ENCODE results near the gene CCDC197.

Gene CCDC197

DNA sequence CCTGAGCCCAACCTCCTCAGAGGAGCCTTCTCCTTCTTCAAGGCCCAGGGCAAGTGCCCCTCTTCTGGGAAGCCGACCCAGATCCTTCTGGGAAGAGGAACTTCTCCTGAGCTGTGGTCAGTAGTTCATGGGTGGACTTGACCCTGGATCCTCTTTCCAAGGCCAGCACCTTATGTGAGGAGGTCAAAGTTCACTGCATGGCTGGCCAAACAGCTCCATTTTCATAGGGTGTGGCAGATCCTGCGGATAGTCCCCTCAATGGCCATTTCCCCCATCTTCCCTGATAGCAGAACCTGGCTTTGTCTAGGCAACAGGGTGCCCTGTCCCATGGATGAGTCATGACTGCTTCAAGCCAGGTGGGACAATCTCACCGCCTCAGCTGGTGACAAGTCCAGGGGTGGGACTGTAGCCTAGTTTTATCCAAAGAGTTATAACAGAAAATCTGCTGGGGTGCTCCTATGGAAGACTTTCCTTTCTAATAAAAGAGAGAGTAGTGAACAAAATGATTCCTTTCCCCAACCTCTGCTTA is 31.1 kb upstream of the CCDC197 start:
- H3K4me3 ChIP-seq (ENCODE audit: low read length) = no peak overlapping the region
- TF ChIP-seq ZNF274 (IDR thresholded peaks at IDR 0.05; ENCODE audit: low read depth, low read length) = no peak

DNA sequence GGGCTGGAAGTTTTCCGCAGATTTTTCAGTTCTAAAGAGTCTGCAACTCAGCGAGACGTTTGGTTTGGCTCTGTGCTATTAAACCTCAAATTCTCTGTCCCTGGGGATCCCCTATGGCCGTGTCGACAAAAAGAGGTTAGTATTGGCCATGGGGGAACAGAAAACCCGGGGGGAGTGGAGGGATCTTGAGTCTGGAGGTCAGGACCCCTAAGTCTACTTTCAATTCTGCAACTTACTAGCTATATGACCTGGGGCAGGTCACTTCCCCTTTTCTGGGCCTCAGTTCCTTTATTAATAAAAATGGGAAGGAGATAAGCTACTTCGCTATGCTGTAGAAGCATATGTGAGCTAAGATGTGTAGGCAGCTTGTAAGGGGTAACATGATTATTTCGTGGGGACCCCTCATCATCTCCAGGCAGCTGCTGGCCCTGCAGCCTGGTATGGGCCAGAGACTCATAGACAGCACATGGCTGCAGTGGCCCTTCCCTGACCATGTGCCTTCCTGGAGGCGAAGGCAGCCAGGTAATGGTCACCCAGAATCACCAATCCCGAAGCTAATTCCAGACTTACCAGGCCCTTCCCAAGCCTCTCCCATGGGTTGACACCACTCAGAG is 29.4 kb upstream of the CCDC197 start:
- H3K4me3 ChIP-seq (ENCODE audit: low read length) = peak overlapping the region; percentile 19; the same call in 1 of the 2 replicates
- TF ChIP-seq ZNF274 (IDR thresholded peaks at IDR 0.05; ENCODE audit: low read depth, low read length) = no peak

DNA sequence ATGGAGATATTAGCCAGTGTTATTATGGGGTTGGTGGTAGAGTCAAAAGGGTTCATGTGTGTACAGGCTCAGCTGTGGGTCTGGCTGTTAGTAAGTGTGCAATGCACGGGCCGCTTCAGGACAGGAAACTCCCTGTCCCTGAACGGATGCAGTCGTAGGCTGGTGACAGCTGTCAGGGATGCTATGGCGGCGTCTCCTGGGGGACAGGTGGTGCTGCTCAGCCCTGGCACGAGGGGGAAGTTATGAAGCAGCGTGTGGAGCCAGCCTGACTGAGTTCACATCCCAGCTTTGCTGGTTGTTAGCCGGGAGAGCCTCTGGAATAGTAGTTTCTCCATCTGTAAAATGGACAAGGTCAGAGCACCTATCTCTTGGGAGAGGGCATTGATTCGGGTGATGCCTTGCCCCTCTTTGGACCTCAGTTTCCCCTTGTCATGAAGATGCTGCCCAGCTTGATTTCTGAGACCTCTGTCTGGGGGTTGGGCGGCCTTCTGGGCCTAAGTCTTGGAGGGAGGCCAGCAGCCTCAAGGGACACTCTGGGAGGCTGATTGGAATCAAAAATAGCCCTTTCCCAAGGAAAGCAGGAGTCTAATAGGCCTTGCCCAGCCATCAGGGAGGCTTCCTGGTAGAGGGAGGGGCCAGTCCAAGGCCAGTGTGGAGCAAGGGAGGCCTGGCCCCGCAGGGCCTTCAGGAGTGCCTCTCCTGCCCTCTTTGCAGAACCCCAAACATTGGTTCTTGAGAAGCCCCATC is 27.8 kb upstream of the CCDC197 start:
- TF ChIP-seq ZNF274 (IDR thresholded peaks at IDR 0.05; ENCODE audit: low read depth, low read length) = no peak
- no peak overlapping the region for H3K4me3 ChIP-seq (ENCODE audit: low read length)

DNA sequence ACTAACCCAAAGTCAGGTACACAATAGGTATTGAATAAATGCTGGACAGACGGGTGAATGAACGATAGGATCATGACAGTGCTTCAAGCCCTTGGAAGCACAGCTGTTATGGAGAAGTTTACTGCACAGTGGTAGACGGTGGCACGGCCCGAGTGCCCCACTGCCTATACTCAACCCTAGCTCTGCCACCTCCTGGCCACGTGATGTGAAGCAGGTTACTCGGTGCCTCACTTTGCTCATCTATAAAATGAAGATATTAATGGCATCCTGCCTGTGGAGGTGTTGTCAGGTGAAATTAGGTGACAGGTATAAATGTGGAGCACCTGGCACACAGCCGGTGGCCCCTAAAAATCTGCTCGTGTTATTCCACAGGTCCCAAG is 26.5 kb upstream of the CCDC197 start:
- TF ChIP-seq ZNF274 (IDR thresholded peaks at IDR 0.05; ENCODE audit: low read depth, low read length) = no peak
- peak overlapping the region; percentile 50; the same call in 1 of the 2 replicates for H3K4me3 ChIP-seq (ENCODE audit: low read length)

DNA sequence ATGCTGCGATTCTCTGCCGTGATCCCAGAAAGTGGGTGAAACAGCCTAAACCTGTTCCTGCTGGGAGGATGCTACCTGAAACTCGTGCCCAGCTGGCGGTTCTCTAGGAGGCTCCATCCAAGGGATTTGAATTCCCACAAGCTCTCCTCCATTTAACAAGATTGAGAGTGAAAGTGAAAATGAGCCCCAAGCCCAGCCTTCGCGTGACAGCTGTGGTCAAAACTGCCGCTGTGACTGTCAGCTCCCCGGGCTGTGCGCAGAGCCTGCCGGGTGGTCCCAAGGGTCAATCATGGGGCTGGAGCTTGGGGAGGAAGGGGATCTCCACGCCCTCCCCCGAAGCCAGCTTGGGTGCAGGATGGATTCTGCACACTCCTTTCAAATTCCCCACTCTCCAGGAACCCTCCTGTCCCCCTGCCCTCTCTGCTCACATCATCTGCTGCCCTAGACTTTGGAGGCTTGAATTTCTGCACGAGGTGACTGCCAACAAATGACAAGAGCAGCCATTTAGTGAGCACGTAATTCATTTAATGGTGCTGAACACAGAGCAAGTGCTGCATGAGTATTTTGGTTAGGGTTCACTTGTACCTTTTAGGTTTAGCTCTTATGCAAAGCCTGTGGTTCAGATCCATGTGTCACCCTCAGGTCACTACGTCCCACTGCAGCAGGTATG is 26.0 kb upstream of the CCDC197 start:
- H3K4me3 ChIP-seq (ENCODE audit: low read length) = peak overlapping the region; percentile 50; the same call in 1 of the 2 replicates
- no peak for TF ChIP-seq ZNF274 (IDR thresholded peaks at IDR 0.05; ENCODE audit: low read depth, low read length)

DNA sequence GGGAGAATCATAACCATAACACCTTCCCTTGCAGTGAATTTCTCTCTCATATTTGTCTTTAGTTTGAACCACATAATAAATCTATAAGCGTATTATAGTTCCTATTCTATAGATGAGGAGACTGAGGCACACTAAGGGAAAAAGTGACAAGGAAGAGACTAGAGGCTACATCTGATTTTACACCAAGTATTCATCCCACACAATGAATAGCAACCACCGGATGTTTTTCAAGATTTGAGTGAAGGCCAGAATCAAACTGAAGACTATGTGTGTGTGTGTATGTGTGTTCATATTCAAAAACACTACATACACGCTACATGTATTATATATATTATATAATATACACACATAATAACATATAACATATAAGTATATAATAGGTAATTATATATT is 25.5 kb upstream of the CCDC197 start:
- H3K4me3 ChIP-seq (ENCODE audit: low read length) = no peak overlapping the region
- no peak for TF ChIP-seq ZNF274 (IDR thresholded peaks at IDR 0.05; ENCODE audit: low read depth, low read length)

DNA sequence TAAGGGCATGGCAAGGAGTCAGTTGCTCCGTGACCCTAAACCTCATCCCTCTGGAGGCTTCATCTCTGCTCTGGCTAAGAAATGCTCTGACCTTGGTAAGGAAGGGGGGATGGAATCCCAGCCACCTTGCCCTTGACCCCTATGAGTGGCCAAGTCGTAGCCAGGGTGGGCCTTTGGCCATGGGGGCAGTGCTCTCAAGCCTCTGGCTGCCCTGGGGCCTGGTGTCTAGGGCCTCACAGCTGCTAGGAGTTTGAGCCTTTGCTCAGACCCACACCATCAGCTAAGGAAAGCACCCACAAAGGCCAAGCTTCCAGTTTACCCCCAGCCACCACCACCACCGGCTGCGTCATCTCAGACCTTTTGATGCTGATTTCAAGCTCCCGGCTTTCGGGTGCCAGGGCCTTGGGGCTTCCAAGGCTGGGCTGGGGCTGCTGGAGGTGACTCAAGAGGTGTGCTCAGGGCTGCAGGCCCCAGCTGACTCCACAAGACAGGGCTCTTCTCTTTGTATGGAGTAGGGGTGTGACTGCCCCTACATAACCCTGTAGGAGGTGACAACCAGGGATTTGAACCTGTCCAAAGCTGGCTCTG is 24.4 kb upstream of the CCDC197 start:
- H3K4me3 ChIP-seq (ENCODE audit: low read length) = no peak overlapping the region
- TF ChIP-seq ZNF274 (IDR thresholded peaks at IDR 0.05; ENCODE audit: low read depth, low read length) = no peak

DNA sequence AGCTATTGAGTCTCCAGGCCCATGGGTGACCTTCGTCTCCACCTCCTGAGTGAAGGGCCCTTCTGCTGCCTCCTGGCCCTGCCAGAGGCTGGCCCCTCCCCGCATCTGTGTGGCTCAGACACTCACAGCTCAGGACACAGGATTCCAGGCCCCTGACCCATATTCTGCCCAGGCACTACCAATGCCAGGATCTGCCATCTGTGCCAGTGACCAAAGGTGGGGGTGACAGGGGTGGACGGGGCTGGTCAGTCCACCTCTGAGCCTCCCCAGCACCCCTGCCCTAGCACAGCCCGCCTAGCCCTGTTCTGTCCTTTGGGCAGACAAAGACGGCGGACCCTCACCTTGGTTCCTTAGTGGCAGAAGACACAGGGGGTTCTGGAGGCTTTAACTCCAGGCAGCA is 23.5 kb upstream of the CCDC197 start:
- TF ChIP-seq ZNF274 (IDR thresholded peaks at IDR 0.05; ENCODE audit: low read depth, low read length) = no peak
- H3K4me3 ChIP-seq (ENCODE audit: low read length) = no peak overlapping the region

DNA sequence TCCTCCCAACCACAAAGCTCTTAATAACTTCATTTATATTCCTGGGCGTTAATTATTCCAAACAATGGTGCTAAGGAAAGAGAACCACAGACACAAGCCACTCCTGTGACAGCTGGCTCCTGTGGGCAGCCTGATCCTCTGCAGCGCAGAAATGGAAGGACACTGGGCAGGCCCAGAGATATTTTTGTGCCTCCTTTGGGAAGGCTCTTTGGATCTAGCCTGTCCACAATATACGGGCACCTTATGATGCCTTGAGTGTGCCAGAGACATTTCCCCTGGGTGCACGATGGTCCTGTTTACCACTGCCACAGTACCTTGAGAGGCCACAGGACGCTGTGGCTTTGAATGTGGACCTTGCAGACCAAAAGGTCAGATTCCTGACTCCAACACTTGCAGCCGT is 22.8 kb upstream of the CCDC197 start:
- TF ChIP-seq ZNF274 (IDR thresholded peaks at IDR 0.05; ENCODE audit: low read depth, low read length) = no peak
- H3K4me3 ChIP-seq (ENCODE audit: low read length) = no peak overlapping the region

DNA sequence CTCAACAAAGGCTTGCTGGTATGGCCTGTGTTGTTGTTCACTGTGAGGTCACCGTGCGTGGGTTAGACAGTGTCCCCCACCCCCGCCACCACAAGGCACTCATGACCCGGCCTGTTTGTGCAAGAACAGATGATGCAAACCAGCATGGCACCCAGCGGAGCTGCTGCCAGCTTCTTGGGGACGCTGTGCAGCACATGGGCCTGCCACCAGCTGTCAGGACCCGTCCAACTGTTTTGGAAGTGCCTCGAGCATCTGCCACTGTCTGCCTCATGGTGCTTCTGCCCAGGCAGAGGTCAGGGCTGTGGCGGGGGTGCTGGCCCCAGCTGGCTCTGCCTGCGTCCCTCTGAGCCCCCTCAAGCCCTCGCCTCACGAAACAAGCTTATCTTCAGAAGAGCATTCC is 22.3 kb upstream of the CCDC197 start:
- no peak overlapping the region; the same call in 1 of the 2 replicates for H3K4me3 ChIP-seq (ENCODE audit: low read length)
- no peak for TF ChIP-seq ZNF274 (IDR thresholded peaks at IDR 0.05; ENCODE audit: low read depth, low read length)

DNA sequence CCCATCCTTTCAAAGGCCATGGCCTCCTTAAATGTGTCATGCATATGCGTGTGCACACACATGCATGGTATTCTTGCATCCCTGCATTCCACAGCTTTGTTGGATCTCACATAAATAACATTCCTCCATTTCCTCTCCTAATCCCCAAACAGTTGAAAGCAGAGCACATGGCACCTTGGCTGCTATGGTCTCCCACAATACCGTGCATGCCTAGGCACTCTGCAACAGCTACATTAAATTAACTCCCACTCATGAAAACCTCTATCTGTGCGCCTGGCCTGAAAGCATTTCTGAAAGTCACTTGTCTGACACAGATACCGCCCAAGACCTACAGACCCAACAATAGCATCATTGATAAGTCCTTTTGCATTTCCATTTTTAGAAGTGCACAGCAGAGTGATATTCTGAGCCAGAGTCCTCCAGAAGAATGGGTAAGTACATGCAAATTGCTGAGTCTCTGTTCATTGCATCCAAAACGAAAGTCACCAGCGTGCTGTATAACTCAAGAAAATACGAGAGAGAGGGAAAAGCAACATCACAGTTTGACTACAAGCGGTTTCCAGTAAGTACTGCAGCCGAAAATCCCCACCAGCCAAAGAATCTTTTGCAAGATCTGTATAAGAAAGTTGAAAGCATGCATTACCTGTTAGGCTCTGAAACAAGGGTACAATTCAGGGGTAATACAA is 21.2 kb upstream of the CCDC197 start:
- TF ChIP-seq ZNF274 (IDR thresholded peaks at IDR 0.05; ENCODE audit: low read depth, low read length) = no peak
- peak overlapping the region; percentile 51; the same call in 1 of the 2 replicates for H3K4me3 ChIP-seq (ENCODE audit: low read length)

DNA sequence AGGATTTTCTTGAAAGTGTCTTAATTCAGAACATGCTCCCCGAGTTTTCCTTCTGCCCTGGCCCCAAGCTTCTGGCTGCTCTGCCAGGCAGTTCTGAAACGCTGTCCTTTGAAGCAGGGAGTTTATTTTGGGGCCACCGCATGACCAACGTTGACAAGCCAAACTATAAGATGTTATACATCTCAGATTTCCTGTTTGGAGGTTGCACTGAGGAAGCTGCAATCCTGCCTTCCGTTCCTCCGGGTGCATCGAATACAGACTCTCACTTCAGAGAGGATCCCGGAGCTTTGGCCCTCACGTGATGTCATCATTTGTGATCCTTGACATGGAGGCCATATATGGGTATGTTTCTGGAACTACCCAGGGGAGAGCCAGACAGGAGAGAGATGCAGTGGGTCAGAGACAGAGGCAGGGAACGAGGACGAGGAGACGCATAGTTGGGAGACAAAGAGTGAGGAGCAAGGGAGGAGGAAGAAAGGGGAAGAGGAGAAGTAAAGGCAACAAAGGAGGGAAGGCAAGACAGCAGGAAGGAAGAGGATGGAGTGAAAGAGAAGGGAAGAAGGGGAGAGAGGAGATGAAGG is 20.5 kb upstream of the CCDC197 start, which contains the start of gene ASB2:
Gene ASB2 (minus strand): TSS at position 94 of the 581 bp plus-strand sequence. CDS start 12,031 bp downstream, outside the sequence.
- H3K4me3 ChIP-seq (ENCODE audit: low read length) = peak within 1 kb of the TSS; percentile 51; the same call in 1 of the 2 replicates
- TF ChIP-seq ZNF274 (IDR thresholded peaks at IDR 0.05; ENCODE audit: low read depth, low read length) = no peak

DNA sequence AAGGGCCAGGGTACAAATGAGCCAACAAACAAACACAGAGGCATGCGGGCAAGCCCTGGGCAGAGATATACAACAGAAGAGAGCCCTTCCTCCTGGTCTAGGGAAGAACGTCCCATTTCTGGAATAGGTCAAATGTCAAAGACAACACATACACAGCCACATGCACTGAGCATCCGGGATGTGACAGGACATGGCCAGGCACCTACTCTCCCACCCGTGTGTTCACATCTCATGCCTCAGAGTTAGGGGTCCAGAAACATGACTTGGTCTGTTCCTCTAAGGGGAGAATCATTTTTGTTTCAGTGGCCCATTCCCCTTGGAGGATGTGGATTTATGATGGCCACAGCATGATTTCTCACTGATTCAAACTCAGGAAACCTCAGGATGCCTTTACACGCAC is 19.9 kb upstream of the CCDC197 start:
- no peak for TF ChIP-seq ZNF274 (IDR thresholded peaks at IDR 0.05; ENCODE audit: low read depth, low read length)
- peak overlapping the region; percentile 51; the same call in 1 of the 2 replicates for H3K4me3 ChIP-seq (ENCODE audit: low read length)

Data from GM08714 (cell line).